HG03439 (cell line): ENCODE data around the gene DOCK8.

Experiments
- ATAC-seq: cut with Tn5 transposase; IDR thresholded peaks from one replicate; pipeline ENCODE4 v1.9.1; 2021; ENCODE audit warnings: mild to moderate bottlenecking, moderate library complexity; ENCODE audit not compliant: unreplicated experiment

The DOCK8 gene

DNA sequence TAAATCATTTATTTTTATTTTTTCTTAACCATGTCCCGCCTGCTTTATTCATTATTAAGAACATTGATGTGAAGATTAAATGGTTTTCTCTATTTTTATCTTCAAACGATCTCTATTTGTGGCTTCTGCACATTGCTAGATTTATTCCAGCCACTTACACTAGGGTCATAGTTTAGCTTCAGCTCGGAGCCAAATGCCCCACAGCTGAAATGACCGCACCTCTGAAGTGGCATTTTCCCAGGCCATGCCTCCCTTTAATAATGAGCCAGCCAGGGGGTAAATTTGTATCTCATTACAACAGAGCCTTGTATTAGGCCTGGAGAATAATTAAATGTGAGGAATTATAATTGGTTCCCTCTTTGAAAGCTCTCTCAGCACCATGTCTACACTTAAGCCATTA is 89.4 kb downstream of the DOCK8 start:
- ATAC-seq, result no peak

DNA sequence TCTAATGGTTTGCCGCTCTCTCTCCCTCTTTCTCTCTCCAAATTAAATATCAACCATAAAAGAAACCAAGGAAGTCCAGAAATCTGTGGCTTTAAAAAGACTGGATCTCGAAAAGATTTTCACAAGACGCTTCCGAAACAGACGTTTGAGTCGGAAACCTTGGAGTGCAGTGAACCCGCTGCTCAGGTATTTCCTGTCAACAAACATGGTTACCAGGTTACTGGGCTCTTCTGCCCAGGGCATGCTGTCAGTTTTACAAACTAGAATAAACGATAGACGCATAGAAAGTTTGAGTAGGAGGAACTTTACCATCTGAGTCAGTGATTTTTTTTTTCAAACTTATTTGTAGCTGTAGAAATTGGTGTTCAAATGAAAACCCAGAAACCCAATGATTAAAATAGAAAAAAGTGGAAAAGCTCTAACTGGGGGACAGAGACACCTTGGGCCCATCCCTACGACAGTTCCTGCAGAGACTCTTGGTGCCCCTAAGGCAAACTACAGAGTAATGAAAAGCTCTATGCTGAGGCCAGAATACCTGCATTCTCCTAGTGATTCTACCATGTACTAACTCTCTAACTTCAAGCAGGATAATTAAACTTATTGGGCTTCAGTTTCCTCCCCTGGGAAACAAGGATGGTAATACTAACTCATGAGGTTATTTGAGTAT is 90.0 kb downstream of the DOCK8 start:
- no peak for ATAC-seq

DNA sequence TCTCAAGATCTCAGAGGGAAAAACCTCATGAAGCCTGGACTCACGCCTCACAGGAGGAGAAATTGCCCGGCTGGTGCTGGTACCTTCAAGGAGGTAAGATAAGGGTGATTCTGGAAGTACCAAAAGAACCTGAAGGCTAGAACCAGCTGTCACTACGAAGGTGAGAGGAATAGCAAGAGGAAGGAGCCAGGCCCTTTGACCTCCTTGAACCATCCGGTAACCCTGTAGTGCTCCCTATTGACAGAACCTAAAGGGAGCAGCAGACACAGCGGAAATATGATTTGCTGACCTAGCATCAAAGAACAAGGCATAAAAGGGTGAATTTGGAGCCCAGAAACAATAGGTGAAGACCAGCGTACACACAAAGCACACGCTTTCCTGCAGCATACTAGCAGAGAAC is 92.2 kb downstream of the DOCK8 start:
- no peak for ATAC-seq

DNA sequence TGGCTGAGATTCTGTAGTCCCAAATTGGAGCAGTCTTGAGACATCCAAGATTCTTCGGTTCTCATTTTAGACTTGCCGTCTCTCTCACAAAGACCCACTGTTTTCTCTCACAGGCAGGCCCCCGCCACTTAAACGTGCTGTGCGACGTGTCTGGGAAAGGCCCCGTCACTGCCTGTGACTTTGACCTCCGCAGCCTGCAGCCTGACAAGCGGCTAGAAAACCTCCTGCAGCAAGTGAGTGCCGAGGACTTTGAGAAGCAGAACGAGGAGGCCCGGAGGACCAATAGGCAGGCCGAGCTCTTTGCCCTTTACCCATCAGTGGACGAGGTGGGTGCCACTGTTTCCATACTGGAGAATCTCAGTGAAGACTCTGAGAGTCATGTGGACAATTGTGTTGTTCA is 97.2 kb downstream of the DOCK8 start:
- ATAC-seq, result no peak

DNA sequence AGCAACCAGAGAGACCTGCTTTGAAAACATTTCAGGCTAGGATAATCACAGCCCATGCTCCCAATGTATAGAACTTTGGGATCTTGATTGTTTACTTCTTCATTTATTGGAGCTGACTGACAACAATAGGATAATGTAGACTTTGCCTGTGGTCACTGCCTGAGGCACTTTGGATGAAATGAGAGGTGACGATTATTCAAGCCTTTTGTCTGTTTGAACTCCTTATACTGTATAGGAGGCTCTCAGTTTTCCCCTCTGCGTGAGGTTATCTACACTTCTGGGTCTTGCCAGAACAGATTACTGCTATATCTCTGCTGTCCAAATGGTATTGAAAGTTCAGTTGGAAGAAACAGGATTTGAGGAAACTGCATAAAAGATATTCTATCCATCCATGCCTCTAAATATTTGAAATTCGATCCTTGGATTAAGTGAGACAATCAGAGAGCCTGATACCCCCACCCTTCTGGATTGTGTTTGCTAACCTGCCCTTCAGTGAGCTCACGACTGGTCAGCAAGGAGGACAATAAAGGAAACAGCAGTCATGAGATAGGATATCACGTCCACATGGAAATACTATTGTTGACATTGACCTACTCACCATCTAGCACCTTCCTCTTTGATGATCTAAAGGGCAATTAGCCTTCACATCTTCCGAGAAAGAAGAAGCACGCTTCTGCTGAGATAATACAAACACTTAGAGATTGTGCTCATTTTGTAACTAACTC is 98.1 kb downstream of the DOCK8 start:
- no peak for ATAC-seq

DNA sequence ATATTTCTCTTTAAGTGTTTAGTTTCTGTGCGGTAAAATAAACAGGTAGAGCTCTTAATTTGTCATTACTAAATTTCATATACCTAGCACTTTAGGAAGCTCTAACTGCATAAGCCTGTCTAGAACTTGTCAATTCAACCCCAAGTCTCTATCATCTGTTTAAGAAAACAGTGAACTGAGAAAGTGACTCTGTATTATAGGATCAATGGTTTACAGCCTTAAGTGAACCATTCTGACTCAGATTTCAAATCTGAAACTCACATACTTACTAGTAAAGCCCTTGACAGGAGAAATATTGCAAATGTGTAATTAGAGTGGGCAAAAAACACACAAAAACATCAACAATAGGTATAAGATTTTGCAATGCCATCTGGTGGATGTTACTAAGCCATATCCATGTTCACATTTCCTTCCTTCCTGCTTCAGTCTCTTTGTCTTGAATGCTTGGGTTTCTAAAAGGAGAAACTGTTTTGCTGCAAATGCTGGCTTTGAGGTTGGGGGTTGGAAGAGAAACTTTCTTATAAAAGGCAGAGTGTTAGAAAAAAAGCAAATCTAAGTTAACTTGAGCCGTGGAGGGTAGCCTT is 101.8 kb downstream of the DOCK8 start:
- no peak for ATAC-seq

DNA sequence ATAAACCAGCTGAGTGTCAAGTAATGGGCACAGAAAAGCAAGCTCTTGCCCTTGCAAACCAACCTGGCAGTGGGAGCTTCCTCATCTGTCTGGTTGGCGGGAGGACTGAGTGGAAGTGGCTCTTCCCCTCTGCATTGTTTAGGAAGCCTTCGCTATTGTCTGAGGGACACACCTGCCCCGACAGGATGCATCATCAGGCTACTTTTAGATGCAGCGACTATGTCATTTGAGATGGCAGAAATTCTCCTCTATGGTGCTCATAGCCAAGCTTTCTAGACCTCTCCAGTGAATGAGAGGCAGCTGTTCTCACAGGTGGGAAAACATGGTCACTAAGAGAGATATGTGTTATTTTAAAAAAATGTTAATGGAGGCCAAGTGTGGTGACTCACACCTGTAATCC is 104.0 kb downstream of the DOCK8 start:
- no peak for ATAC-seq

DNA sequence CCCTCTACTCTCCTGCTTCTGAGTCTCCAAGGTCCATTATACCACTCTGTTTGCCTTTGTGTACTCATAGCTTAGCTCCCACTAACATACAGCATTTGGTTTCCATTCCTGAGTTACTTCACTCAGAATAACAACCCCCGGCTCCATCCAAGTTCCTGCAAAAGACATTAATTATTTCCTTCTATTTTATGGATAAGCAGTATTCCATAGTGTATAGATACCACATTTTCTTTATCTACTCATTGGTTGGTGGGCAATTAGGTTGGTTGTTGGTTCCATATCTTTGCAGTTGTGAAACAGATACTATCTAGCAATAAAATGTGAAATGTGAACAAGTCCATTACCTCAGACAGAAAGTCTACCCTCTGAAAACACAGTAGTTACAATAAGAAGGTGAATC is 110.3 kb downstream of the DOCK8 start:
- ATAC-seq, result no peak

DNA sequence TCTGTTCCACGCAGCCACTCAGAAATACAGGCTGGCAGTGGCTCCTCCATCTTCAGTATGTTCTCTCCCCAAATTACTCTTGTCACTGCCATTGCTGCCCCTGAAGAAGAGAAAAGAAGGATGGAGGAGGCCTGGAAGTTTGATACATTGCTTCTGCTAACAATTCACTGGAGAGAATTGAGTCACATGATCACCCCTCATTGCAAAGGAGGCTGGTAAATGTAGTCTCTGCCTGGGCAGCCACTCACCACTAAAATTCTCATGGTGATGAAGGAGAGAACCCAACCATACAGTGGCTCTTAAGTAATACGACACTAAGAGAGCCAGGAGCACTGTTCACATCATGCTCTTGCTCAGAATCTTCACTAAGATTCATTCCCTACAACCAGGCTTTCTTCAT is 112.0 kb downstream of the DOCK8 start:
- no peak for ATAC-seq

DNA sequence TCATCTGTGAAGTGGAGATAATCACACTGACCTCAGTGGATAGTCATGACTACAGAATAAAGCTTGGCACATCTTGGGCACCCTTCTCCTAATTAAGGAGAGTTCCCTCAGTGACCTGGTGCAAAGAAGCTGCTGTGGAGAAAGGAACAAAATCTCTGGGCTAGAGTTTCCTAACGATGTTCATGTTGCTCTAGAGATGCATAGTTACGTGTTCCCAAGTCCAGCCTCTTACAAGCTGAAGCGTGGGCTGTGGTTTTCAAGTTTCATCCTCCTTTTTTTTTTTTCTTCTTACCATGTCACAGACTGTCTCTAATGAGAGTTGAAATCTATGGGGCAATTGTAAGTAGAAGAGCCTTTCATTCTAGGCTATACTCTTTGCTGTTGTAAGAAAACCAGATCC is 113.8 kb downstream of the DOCK8 start:
- ATAC-seq, result no peak

DNA sequence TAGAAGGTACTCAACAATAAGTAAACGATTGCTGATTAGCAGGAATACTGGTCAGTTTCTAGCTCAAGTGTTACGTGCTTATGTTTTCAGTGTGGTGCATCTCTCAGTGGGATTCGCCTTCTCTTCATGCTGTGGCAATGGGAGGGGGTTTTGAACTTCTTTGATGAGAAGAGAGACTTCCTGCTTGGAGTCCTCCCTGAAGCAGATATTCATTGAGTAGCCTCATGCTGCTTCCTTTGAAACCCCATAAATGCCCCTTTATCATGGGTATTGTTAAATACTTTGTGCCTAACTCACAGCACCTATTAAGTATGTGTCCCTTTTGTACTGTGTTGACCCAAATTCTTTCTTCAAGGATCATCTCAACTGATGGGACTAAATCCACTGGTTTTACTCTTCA is 116.5 kb downstream of the DOCK8 start:
- ATAC-seq, result no peak

DNA sequence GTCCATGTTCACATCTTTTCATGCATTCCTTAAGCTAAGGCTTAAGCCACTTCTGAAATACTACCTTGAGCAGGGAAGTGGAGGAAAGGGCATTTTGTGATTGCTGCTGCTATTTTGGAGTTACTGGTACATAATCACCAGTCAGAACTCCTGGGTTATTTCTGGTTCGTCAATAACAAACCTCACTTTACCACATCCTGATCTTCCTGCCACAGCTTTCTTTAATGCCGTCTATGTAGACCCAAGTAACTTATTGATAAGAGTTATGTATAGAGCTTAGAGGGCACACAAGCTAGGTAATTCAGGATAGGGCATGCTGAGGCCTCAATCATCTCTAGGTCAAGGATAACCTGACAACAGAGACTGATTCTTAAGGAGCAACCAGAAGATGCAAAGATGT is 120.7 kb downstream of the DOCK8 start:
- ATAC-seq, result no peak

DNA sequence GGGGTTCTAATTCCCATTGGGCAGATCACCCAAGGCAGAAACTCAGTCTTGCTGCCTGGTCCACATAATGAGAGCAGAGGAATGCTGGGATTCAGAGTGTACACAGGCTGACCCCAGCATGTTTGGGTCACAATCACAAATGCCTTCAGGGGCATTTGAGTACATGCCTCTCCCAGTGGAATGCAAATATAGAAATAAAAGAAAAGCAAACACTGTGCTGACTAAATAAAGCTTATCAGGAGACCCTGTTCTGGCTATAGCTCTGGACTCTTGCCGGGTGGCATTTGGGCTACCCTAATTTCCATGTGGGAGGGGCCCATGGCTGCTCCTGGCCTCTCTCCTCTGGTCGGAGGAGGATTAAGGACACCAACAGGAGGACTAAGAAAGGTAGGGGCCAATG is 121.4 kb downstream of the DOCK8 start:
- no peak for ATAC-seq

DNA sequence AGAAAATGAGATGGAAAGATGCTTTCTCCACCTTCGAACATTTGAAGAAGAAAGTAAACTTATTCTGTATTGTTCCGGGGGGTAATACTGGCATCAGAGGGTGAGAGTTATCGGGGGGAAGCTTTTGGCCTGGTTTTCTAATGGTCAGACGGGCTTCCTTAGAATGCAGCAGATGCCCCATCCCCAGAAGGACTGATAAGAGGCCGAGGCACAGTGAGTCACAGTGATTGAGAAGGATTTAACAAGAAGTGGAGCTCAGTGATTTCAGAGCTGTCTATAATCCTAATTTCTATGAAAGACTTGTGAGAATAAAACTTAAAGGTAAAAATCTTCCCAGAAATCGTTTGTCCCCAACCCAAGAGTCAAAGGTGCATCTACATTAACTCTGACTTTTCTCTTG is 123.9 kb downstream of the DOCK8 start:
- ATAC-seq, result no peak

DNA sequence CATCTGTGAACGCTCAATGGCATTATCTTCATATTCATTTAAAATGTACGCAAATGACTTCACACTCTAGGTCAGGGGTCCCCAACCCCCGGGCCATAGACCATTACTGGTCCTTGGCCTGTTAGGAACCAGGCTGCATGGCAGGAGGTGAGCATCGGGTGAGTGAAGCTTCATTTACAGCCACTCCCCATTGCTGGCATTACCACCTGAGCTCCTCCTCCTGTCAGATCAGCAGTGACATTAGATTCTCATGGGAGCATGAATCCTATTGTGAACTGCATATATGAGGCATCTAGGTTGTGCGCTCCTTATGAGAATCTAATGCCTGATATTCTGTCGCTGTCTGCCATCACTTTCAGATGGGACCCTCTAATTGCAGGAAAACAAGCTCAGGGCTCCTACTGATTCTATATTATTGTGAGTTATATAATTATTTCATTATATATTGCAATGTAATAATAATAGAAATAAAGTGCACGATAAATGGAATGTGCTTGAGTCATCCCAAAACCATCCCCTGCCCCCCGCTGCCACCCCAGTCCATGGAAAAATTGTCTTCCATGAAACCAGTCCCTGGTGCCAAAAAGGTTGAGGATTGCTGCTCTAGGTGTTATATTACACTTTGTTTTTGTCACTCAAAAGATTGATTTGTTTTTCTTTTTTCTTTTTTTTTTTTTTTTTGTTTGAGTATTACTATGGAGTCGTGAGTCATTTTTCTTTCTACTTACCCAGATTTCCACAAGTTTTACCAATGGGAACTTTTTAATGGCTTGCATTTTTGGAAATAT is 127.2 kb downstream of the DOCK8 start:
- no peak for ATAC-seq

DNA sequence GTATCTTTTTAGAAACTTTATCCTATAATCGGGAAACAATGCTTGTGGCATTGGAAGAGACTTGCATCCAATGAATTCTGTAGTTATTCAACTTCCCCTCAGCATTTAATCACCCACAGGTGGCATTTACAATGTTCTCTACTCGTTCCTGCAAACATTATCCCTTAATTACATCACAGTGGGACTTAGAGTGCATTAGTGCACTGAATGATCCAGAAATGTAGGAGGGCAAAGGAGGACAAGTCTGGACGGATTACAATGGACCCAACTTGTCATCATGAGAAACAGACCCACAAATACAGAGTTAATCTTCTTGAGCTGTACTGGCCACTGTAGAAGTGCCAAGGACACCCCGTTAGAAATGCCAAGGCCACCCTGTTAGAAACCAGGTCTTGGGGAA is 129.1 kb downstream of the DOCK8 start:
- no peak for ATAC-seq

DNA sequence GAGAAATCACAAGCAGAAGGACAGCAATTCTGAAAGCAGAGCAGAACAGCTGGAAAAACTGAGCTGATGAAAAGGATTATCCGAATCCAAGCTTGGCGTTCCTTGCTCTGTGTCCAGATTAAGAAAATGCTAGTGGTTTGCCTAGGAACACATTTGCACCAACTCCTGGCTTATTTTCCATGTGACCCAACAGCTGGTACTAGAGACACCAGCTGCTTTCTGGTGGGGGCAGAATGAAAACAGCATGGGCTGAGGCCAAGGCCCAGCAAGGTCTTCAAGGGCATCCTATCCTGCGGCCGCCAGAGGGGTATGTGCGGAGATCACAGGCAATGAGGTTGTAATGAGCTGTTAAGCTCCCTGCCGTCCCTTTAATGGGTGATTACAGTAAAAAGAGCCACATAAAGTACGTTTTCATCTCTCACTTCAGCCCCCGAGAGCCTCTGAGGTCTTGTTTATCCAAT is 131.5 kb downstream of the DOCK8 start:
- no peak for ATAC-seq

DNA sequence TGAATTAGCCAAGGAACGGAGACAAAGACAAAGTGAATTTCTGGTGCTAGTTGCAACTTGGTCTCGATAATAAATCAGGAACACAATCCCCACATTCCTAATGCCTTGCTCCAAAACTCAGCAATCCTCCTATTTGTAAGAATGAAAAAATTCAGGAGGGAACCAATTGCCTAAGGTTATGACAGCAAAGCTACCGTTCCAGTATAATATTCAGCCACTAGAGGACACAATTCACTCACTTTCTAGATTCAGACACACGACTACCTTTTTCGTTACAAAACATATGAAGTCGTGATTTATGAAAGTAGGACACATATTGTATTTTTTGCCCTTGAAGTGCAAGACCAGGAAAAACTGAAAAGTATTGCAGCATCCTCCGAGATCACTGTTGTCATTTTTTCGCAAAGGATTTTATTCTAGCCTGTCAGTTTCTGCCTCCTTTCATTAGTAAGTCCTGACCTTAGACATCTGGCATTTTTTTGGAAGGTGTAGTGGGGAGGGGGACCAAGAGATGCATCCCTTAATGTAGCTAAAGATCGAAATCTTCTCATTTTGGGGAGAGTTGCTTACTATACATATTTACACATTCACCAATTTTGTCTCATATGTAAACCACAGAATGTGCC is 133.1 kb downstream of the DOCK8 start:
- no peak for ATAC-seq

DNA sequence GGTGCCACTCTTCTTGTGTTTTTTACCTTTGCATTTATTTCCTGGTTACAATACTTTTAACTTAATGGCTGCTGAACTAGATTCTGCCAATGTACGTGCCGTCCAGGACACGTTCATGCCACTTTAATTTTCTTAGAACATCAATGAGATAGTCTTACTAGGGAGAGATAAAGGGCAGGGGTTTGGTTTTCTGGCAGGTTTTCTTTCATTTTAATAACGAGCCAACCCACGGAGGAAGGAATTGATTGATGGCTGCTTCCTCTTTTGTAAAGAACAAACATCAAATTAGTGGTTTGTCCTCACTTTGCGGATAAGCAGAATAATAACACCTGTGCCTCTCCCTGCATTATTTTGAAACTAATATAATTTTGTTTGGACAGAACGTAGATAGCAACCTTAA is 135.7 kb downstream of the DOCK8 start:
- ATAC-seq, result no peak

DNA sequence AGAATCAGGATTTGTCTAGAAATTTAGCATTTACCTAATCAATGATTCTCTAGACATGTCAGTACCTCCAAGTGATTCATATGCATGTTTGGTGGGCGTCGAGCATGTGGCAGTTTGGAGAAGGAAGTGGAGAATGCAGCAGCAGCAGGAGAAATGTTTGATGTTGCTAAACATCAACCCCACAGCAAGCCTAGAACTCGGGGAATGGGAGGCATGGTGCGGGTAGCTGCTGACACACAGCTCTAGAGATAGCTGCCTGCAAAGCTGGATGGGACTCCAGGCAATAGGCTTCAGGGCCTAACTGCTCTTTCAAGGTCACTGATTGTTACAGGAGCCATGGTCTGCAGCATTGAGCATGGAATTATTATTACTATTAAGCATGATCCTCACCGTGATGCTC is 137.3 kb downstream of the DOCK8 start:
- no peak for ATAC-seq

DNA sequence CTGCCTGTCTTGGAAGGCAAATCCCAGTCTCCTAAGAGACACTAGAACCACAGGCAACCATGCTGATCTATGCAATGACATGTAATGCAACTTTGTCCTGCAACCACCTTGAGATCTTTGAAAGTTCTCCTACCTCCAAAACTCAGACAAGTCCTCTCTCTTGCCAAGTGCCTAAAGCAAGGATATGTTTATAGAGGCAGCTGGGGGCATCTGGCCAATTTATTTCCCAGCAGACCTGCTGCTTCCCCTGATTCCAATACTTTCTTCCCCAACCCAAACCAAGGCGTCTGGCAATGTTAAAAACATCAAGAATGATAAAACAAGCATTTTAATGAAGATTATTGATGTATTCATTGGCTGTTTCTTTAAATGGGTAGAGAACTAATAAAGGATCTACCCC is 138.4 kb downstream of the DOCK8 start:
- ATAC-seq, result no peak
